T follicular helper cell (primary cell): Measurements from ENCODE around the gene FXYD1.
"Not testable (repeated sequence)": the region's sequence is repeated elsewhere in the genome, so short reads cannot be mapped to it uniquely, and the experiment has no call there.

ENCODE experiments used
- DNase-seq: peaks from one replicate; pipeline ENCODE4 v3.0.0-alpha.2; 2020; ENCODE audit warnings: low read depth

Gene FXYD1

GRCh38 chr19:35125270-35125717, 13.3 kb upstream of the FXYD1 start:
- no peak for DNase-seq

- DNase-seq: no peak
These were observed 12.6 kb upstream of the FXYD1 start for GRCh38 chr19:35125749-35126623.

GRCh38 chr19:35126624-35126959, 12.0 kb upstream of the FXYD1 start:
- DNase-seq: no peak

- DNase-seq: no peak
These were observed 10.8 kb upstream of the FXYD1 start for GRCh38 chr19:35127871-35128270.

- DNase-seq: no peak
These were observed 10.1 kb upstream of the FXYD1 start for GRCh38 chr19:35128398-35129057.

- DNase-seq: not testable (repeated sequence)
These were observed 8.8 kb upstream of the FXYD1 start for GRCh38 chr19:35129724-35130274.

GRCh38 chr19:35130761-35131720, 7.6 kb upstream of the FXYD1 start:
- DNase-seq: no peak

- no peak for DNase-seq
These were observed 6.4 kb upstream of the FXYD1 start for GRCh38 chr19:35132254-35132653.

GRCh38 chr19:35133826-35134225, 4.8 kb upstream of the FXYD1 start:
- DNase-seq: no peak

- DNase-seq: no peak
These were observed 3.9 kb upstream of the FXYD1 start, which contains the start of gene LGI4 for GRCh38 chr19:35134601-35135242. Gene LGI4 (minus strand): TSS chr19:35135059. CDS start chr19:35134680, 379 bp downstream.

- DNase-seq: peak; percentile 32
These were observed 3.2 kb upstream of the FXYD1 start for GRCh38 chr19:35135389-35135909.

- DNase-seq: no peak
These were observed 2.4 kb upstream of the FXYD1 start for GRCh38 chr19:35136231-35136630.

GRCh38 chr19:35136977-35137702, 1.5 kb upstream of the FXYD1 start:
- DNase-seq: no peak

GRCh38 chr19:35140207-35140961, 1.8 kb downstream of the FXYD1 start:
- DNase-seq: no peak

- peak; percentile 96 for DNase-seq
These were observed 2.6 kb downstream of the FXYD1 start for GRCh38 chr19:35140962-35141836.

GRCh38 chr19:35141837-35142605, 3.4 kb downstream of the FXYD1 start:
- DNase-seq: no peak

GRCh38 chr19:35142606-35143230, 4.1 kb downstream of the FXYD1 start:
- DNase-seq: peak; percentile 59
